MCF 10A (cell line): Measurements from ENCODE around the gene ARL5C. TPM values are rescaled to one million over a fixed set of nuclear protein-coding genes. Genes with fewer than 3 reads are reported as not detected.
A peak's percentile ranks its signal among the peaks of the same experiment; 100 is the strongest.

Experiments used
- BruUV-seq: library from RNA; stranded (reverse); fragments of 400-500 nt; replicated peaks from 2 replicates; lab custom pipeline; 2021; lab: Mats Ljungman, UMichigan
- CTCF ChIA-PET: fragments of 300-600 bp; sonication (Branson Sonifier 250); formaldehyde crosslinking; extraction: SDS; loops from one replicate; lab custom pipeline; 2021; ENCODE audit warnings: antibody characterized with exemption, inconsistent platforms; lab: Yijun Ruan, JAX
- POLR2A ChIA-PET: fragments of 300-600, 350-650 bp; sonication (Branson Sonifier 250); formaldehyde crosslinking; extraction: SDS; loops from one replicate; lab custom pipeline; 2020; ENCODE audit warnings: antibody characterized with exemption, inconsistent platforms; lab: Yijun Ruan, JAX
- DNase-seq: peaks from one replicate; pipeline ENCODE4 v3.0.0-alpha.2; 2018; ENCODE audit not compliant: unreplicated experiment
- H3K27ac Mint-ChIP-seq: one replicate; pipeline ENCODE4 v1.8.0; 2022; ENCODE audit warnings: mild to moderate bottlenecking, low read depth, mixed read lengths; ENCODE audit not compliant: unreplicated experiment
- H3K27me3 Mint-ChIP-seq: one replicate; pipeline ENCODE4 v1.8.0; 2022; ENCODE audit warnings: mixed read lengths; ENCODE audit not compliant: insufficient read depth, unreplicated experiment
- H3K36me3 Mint-ChIP-seq: one replicate; pipeline ENCODE4 v1.8.0; 2022; ENCODE audit warnings: mild to moderate bottlenecking, moderate library complexity, mixed read lengths; ENCODE audit not compliant: insufficient read depth, unreplicated experiment
- H3K4me1 Mint-ChIP-seq: one replicate; pipeline ENCODE4 v1.8.0; 2022; ENCODE audit warnings: mixed read lengths; ENCODE audit not compliant: insufficient read depth, unreplicated experiment
- H3K4me3 Mint-ChIP-seq: one replicate; pipeline ENCODE4 v1.8.0; 2022; ENCODE audit warnings: mild to moderate bottlenecking, moderate library complexity, mixed read lengths; ENCODE audit not compliant: unreplicated experiment
- H3K9me3 Mint-ChIP-seq: one replicate; pipeline ENCODE4 v1.8.0; 2022; ENCODE audit warnings: mixed read lengths; ENCODE audit not compliant: unreplicated experiment
- CTCF ChIP-seq: fragments of 200-600 bp; IDR thresholded peaks from one replicate; pipeline ENCODE4 v1.8.0; 2022; ENCODE audit warnings: antibody characterized with exemption, mild to moderate bottlenecking; ENCODE audit not compliant: unreplicated experiment
- intact Hi-C: fragments of 100-400 bp; cut with micrococcal nuclease; formaldehyde crosslinking; loops from 2 replicates; pipeline ENCODE4 v1.14.1; 2022
- total RNA-seq: library from RNA; stranded (reverse); gene quantifications from 2 replicates; pipeline ENCODE4 v1.2.3, GENCODE V29; 2022

Gene ARL5C
- total RNA-seq, 1 experiment from 2014 or later = not detected

- no peak for DNase-seq
- Mint-ChIP-seq H3K36me3 (peaks cover 5% of the 10 kb centered on the region), H3K27ac (no peak overlapping the region), H3K9me3 (no peaks in the 10 kb centered on the region), H3K27me3 (peaks cover 9% of the 10 kb centered on the region), H3K4me3 (no peak overlapping the region), H3K4me1 (peaks cover 25% of the 10 kb centered on the region)
- intact Hi-C loops = no loop called here
- no TSS peak for BruUV-seq
- ChIA-PET CTCF (interaction anchor here (0.6 to 3.0 kb wide), 3 partner anchors 164 to 270 kb away, joined by 3 to 14 read pairs (median 3); no protein-coding TSS in a partner anchor), POLR2A (interaction anchor here (0.7 kb wide), 1 partner anchor 8 kb away, joined by 3 read pairs; no protein-coding TSS in a partner anchor)
- no peak for TF ChIP-seq CTCF
These were observed 18.5 kb downstream of the ARL5C start for GRCh38 chr17:39147221-39148185.

- no peak overlapping the region for H3K4me3 Mint-ChIP-seq
- H3K4me1 Mint-ChIP-seq = peaks cover 21% of the 10 kb centered on the region
- no peak for DNase-seq
- peaks cover 5% of the 10 kb centered on the region for H3K36me3 Mint-ChIP-seq
- no peak overlapping the region for H3K27ac Mint-ChIP-seq
- no peak for TF ChIP-seq CTCF
- intact Hi-C loops = no loop called here
- no peaks in the 10 kb centered on the region for H3K9me3 Mint-ChIP-seq
- POLR2A ChIA-PET = interaction anchor here (0.7 kb wide), 1 partner anchor 69 kb away, joined by 3 read pairs; no protein-coding TSS in a partner anchor
- BruUV-seq = no TSS peak
- CTCF ChIA-PET = interaction anchor here (0.6 to 3.0 kb wide), 4 partner anchors 7 to 163 kb away, joined by 3 to 21 read pairs (median 8); no protein-coding TSS in a partner anchor
- peaks cover 9% of the 10 kb centered on the region for H3K27me3 Mint-ChIP-seq
These were observed 19.7 kb downstream of the ARL5C start for GRCh38 chr17:39146273-39146672.

GRCh38 chr17:39145143-39145542 is 20.8 kb downstream of the ARL5C start:
- peak overlapping the region; percentile 86 for H3K27ac Mint-ChIP-seq
- H3K9me3 Mint-ChIP-seq = no peaks in the 10 kb centered on the region
- H3K4me3 Mint-ChIP-seq = no peak overlapping the region
- peaks cover 21% of the 10 kb centered on the region for H3K4me1 Mint-ChIP-seq
- peaks cover 5% of the 10 kb centered on the region for H3K36me3 Mint-ChIP-seq
- no TSS peak for BruUV-seq
- DNase-seq = no peak
- intact Hi-C loops = no loop called here
- no peak for TF ChIP-seq CTCF
- H3K27me3 Mint-ChIP-seq = peaks cover 6% of the 10 kb centered on the region
- POLR2A ChIA-PET = interaction anchor here (0.6 to 2.0 kb wide), 5 partner anchors 9 to 162 kb away, joined by 3 to 7 read pairs (median 4); no protein-coding TSS in a partner anchor
- CTCF ChIA-PET = interaction anchor here (0.6 to 2.8 kb wide), 3 partner anchors 8 to 161 kb away, joined by 3 to 21 read pairs (median 3); no protein-coding TSS in a partner anchor

GRCh38 chr17:39144416-39144840 is 21.5 kb downstream of the ARL5C start:
- ChIA-PET POLR2A (interaction anchor here (0.6 to 2.0 kb wide), 6 partner anchors 9 to 345 kb away, joined by 3 to 7 read pairs (median 4); no protein-coding TSS in a partner anchor), CTCF (interaction anchor here (0.5 to 2.8 kb wide), 6 partner anchors 9 to 293 kb away, joined by 3 to 21 read pairs (median 3); no protein-coding TSS in a partner anchor)
- intact Hi-C loops = no loop called here
- Mint-ChIP-seq H3K9me3 (no peaks in the 10 kb centered on the region), H3K27me3 (no peaks in the 10 kb centered on the region), H3K4me1 (peaks cover 26% of the 10 kb centered on the region), H3K27ac (peak overlapping the region; percentile 86), H3K4me3 (no peak overlapping the region), H3K36me3 (peaks cover 5% of the 10 kb centered on the region)
- peak; percentile 95 for DNase-seq
- no peak for TF ChIP-seq CTCF
- BruUV-seq = no TSS peak
